HG03558 (cell line): Measurements from ENCODE around the gene CRHR1.
"Not testable (repeated sequence)": the region's sequence is repeated elsewhere in the genome, so short reads cannot be mapped to it uniquely, and the experiment has no call there.

Experiments used
- ATAC-seq: cut with Tn5 transposase; IDR thresholded peaks from one replicate; pipeline ENCODE4 v1.9.1; 2021; ENCODE audit warnings: moderate number of reproducible peaks; ENCODE audit not compliant: unreplicated experiment; ENCODE audit errors: extremely low read depth

Gene CRHR1

GRCh38 chr17:45784293-45784740 lies at the start of gene CRHR1:
CRHR1 (plus strand) TSS chr17:45784320; CDS start chr17:45784545, 225 bp downstream.
- no peak for ATAC-seq

- no peak for ATAC-seq
These were observed 49.5 kb upstream of the CRHR1 start for GRCh38 chr17:45734598-45734997.

GRCh38 chr17:45735488-45735887 lies 48.6 kb upstream of the CRHR1 start:
- no peak for ATAC-seq

- no peak for ATAC-seq
These were observed 44.3 kb upstream of the CRHR1 start for GRCh38 chr17:45739786-45740185.

GRCh38 chr17:45740553-45741330 lies 43.4 kb upstream of the CRHR1 start:
- ATAC-seq: no peak

GRCh38 chr17:45742251-45742650 lies 41.9 kb upstream of the CRHR1 start:
- no peak for ATAC-seq

- ATAC-seq: no peak
These were observed 40.3 kb upstream of the CRHR1 start for GRCh38 chr17:45743626-45744326.

GRCh38 chr17:45744826-45745225 lies 39.3 kb upstream of the CRHR1 start:
- ATAC-seq: not testable (repeated sequence)

GRCh38 chr17:45745601-45746494 lies 38.3 kb upstream of the CRHR1 start:
- no peak for ATAC-seq

- no peak for ATAC-seq
These were observed 36.2 kb upstream of the CRHR1 start for GRCh38 chr17:45747911-45748310.

GRCh38 chr17:45748731-45749310 lies 35.3 kb upstream of the CRHR1 start:
- no peak for ATAC-seq

- no peak for ATAC-seq
These were observed 34.2 kb upstream of the CRHR1 start for GRCh38 chr17:45749831-45750335.

- no peak for ATAC-seq
These were observed 33.2 kb upstream of the CRHR1 start for GRCh38 chr17:45750779-45751440.

GRCh38 chr17:45751466-45751865 lies 32.7 kb upstream of the CRHR1 start:
- ATAC-seq: no peak

- no peak for ATAC-seq
These were observed 31.9 kb upstream of the CRHR1 start for GRCh38 chr17:45752246-45752645.

GRCh38 chr17:45753645-45754225 lies 30.4 kb upstream of the CRHR1 start:
- ATAC-seq: no peak

- no peak for ATAC-seq
These were observed 29.1 kb upstream of the CRHR1 start for GRCh38 chr17:45755050-45755449.

GRCh38 chr17:45756266-45756991 lies 27.7 kb upstream of the CRHR1 start:
- no peak for ATAC-seq
